HepG2 (cell line): Measurements from ENCODE around the gene QSOX1.

Experiments used
- CTCF ChIP-seq: sonication (generic); formaldehyde crosslinking; IDR thresholded peaks from 2 replicates; pipeline ENCODE4 v1.5.0; 2020; ENCODE audit warnings: mild to moderate bottlenecking, missing genetic modification reagents, moderate library complexity
- MYC ChIP-seq: sonication (generic); formaldehyde crosslinking; IDR thresholded peaks from 2 replicates; pipeline ENCODE4 v1.9.0; 2021; ENCODE audit warnings: missing genetic modification reagents, borderline replicate concordance
- POLR2AphosphoS5 ChIP-seq: IDR thresholded peaks from 2 replicates; pipeline ENCODE4 v1.6.1; 2012; ENCODE audit warnings: low read depth, low read length
- SMC3 ChIP-seq: IDR thresholded peaks from 2 replicates; pipeline ENCODE4 v1.6.1; 2011; ENCODE audit warnings: low read length, improper control_type of control experiment
- SOX5 ChIP-seq: IDR thresholded peaks from 2 replicates; pipeline ENCODE4 v1.6.1; 2016; ENCODE audit warnings: borderline replicate concordance
- SUZ12 ChIP-seq: fragments of 150-350 bp; IDR thresholded peaks from 2 replicates; pipeline ENCODE4 v1.6.1; 2014; ENCODE audit warnings: low read depth, low read length
- ZBTB8A ChIP-seq: sonication (generic); formaldehyde crosslinking; IDR thresholded peaks from 2 replicates; pipeline ENCODE4 v1.4.0; 2020; ENCODE audit warnings: mild to moderate bottlenecking, low read depth, missing genetic modification reagents, borderline replicate concordance
- ZNF598 ChIP-seq: sonication (generic); formaldehyde crosslinking; IDR thresholded peaks from 2 replicates; pipeline ENCODE4 v1.5.1; 2020; ENCODE audit warnings: mild to moderate bottlenecking, missing genetic modification reagents, borderline replicate concordance
- ZZZ3 ChIP-seq: sonication (generic); formaldehyde crosslinking; IDR thresholded peaks from 2 replicates; pipeline ENCODE4 v1.4.0; 2020; ENCODE audit warnings: missing genetic modification reagents, mild to moderate bottlenecking, borderline replicate concordance
- TF ChIP-seq, protein P1 (sequence below): sonication (generic); formaldehyde crosslinking; IDR thresholded peaks from 2 replicates; pipeline ENCODE4 v1.8.0; 2022; ENCODE audit warnings: mild to moderate bottlenecking, missing genetic modification reagents; ENCODE audit not compliant: insufficient replicate concordance

GRCh38 chr1:180141381-180141934 lies 13.2 kb upstream of the QSOX1 start:
- TF ChIP-seq POLR2AphosphoS5 = no peak
- no peak for TF ChIP-seq SOX5 (CRISPR knock-in tag)
- no peak for TF ChIP-seq ZBTB8A (CRISPR knock-in tag)
- TF ChIP-seq, protein P1, sequence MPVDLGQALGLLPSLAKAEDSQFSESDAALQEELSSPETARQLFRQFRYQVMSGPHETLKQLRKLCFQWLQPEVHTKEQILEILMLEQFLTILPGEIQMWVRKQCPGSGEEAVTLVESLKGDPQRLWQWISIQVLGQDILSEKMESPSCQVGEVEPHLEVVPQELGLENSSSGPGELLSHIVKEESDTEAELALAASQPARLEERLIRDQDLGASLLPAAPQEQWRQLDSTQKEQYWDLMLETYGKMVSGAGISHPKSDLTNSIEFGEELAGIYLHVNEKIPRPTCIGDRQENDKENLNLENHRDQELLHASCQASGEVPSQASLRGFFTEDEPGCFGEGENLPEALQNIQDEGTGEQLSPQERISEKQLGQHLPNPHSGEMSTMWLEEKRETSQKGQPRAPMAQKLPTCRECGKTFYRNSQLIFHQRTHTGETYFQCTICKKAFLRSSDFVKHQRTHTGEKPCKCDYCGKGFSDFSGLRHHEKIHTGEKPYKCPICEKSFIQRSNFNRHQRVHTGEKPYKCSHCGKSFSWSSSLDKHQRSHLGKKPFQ (CRISPR knock-in tag) = no peak
- no peak for TF ChIP-seq SMC3
- TF ChIP-seq SUZ12 = no peak
- no peak for TF ChIP-seq ZNF598 (CRISPR knock-in tag)
- TF ChIP-seq CTCF = no peak
- TF ChIP-seq ZZZ3 = no peak
- TF ChIP-seq MYC (CRISPR knock-in tag) = no peak
